Gastrocnemius medialis (tissue), 4 donors: ENCODE results near the gene AVL9.

Experiments used
- CTCF ChIP-seq, 5 experiments: fragments of 450-650 bp in 3 of 5; fragments of 200-600 bp in 2 of 5; sonication (generic) in 2 of 5; IDR thresholded peaks in 4 of 5; conservative IDR thresholded peaks in 1 of 5; 1 replicate in 4 of 5; 2 replicates in 1 of 5; pipeline ENCODE4 v1.5.1; 2016 to 2019; ENCODE audit warnings: antibody characterized with exemption in 5 of 5, mild to moderate bottlenecking in 3 of 5, moderate library complexity in 3 of 5
- POLR2A ChIP-seq, 2 donors: fragments of 450-650 bp; IDR thresholded peaks; one replicate each; pipeline ENCODE4 v1.6.1; 2017; ENCODE audit warnings: antibody characterized with exemption in 2 of 2, mild to moderate bottlenecking in 2 of 2, moderate library complexity in 2 of 2

GRCh38 chr7:32605032-32605431, 109.7 kb downstream of the AVL9 start:
- TF ChIP-seq CTCF (IDR thresholded peaks at IDR 0.05 in 4 of 5, conservative IDR thresholded peaks at IDR 0.05 in 1 of 5) (no peak), POLR2A (IDR thresholded peaks at IDR 0.05) (no peak)
